ENCODE data around the gene ATXN7L1.
"Not testable (repeated sequence)": the region's sequence is repeated elsewhere in the genome, so short reads cannot be mapped to it uniquely, and the experiment has no call there.

ATXN7L1 gene

GRCh38 chr7:105699568-105700236 lies 176.7 kb downstream of the ATXN7L1 start:
- FAIRE-seq (no peak), DNase-seq (ENCODE audit: insufficient read length) (no peak)
- TF ChIP-seq POLR2A (IDR thresholded peaks at IDR 0.05; ENCODE audit: low read depth, low read length): no peak
- TF ChIP-seq TAF1 (IDR thresholded peaks at IDR 0.05; ENCODE audit: borderline replicate concordance, low read depth, low read length): no peak
- TF ChIP-seq POLR2AphosphoS5 (IDR thresholded peaks at IDR 0.05; ENCODE audit: low read depth, low read length): no peak

GRCh38 chr7:105698531-105698930 lies 177.9 kb downstream of the ATXN7L1 start:
- DNase-seq (ENCODE audit: insufficient read length): no peak
- TF ChIP-seq POLR2AphosphoS5 (IDR thresholded peaks at IDR 0.05; ENCODE audit: low read depth, low read length) (no peak), POLR2A (IDR thresholded peaks at IDR 0.05; ENCODE audit: low read depth, low read length) (no peak), TAF1 (IDR thresholded peaks at IDR 0.05; ENCODE audit: borderline replicate concordance, low read depth, low read length) (no peak)
- FAIRE-seq: no peak

GRCh38 chr7:105697753-105698152 lies 178.6 kb downstream of the ATXN7L1 start:
- DNase-seq (ENCODE audit: insufficient read length) (no peak), FAIRE-seq (no peak)
- TF ChIP-seq POLR2AphosphoS5 (IDR thresholded peaks at IDR 0.05; ENCODE audit: low read depth, low read length): no peak
- TF ChIP-seq TAF1 (IDR thresholded peaks at IDR 0.05; ENCODE audit: borderline replicate concordance, low read depth, low read length): no peak
- TF ChIP-seq POLR2A (IDR thresholded peaks at IDR 0.05; ENCODE audit: low read depth, low read length): no peak

GRCh38 chr7:105697169-105697568 lies 179.2 kb downstream of the ATXN7L1 start:
- not testable (repeated sequence) for FAIRE-seq; DNase-seq (ENCODE audit: insufficient read length)

- no peak for FAIRE-seq
- TF ChIP-seq POLR2AphosphoS5 (IDR thresholded peaks at IDR 0.05; ENCODE audit: low read depth, low read length) (no peak), POLR2A (IDR thresholded peaks at IDR 0.05; ENCODE audit: low read depth, low read length) (no peak), TAF1 (IDR thresholded peaks at IDR 0.05; ENCODE audit: borderline replicate concordance, low read depth, low read length) (no peak)
Measured at GRCh38 chr7:105693576-105693975, 182.8 kb downstream of the ATXN7L1 start.

GRCh38 chr7:105691680-105692564 lies 184.5 kb downstream of the ATXN7L1 start:
- FAIRE-seq: peak; percentile 50
- TF ChIP-seq POLR2A (IDR thresholded peaks at IDR 0.05; ENCODE audit: low read depth, low read length) (no peak), POLR2AphosphoS5 (IDR thresholded peaks at IDR 0.05; ENCODE audit: low read depth, low read length) (no peak), TAF1 (IDR thresholded peaks at IDR 0.05; ENCODE audit: borderline replicate concordance, low read depth, low read length) (no peak)
- no peak for DNase-seq (ENCODE audit: insufficient read length)

More at GRCh38 chr7:105693576-105693975, 182.8 kb downstream of the ATXN7L1 start:
- DNase-seq (ENCODE audit: insufficient read length): no peak

GRCh38 chr7:105691082-105691679 lies 185.2 kb downstream of the ATXN7L1 start:
- TF ChIP-seq TAF1 (IDR thresholded peaks at IDR 0.05; ENCODE audit: borderline replicate concordance, low read depth, low read length): no peak
- DNase-seq (ENCODE audit: insufficient read length) (peak; percentile 30), FAIRE-seq (no peak)

- FAIRE-seq (no peak), DNase-seq (ENCODE audit: insufficient read length) (no peak)
- no peak for TF ChIP-seq TAF1 (IDR thresholded peaks at IDR 0.05; ENCODE audit: borderline replicate concordance, low read depth, low read length)
- TF ChIP-seq POLR2AphosphoS5 (IDR thresholded peaks at IDR 0.05; ENCODE audit: low read depth, low read length): no peak
- no peak for TF ChIP-seq POLR2A (IDR thresholded peaks at IDR 0.05; ENCODE audit: low read depth, low read length)
Measured at GRCh38 chr7:105690325-105690945, 186.0 kb downstream of the ATXN7L1 start.

- no peak for DNase-seq (ENCODE audit: insufficient read length)
- no peak for TF ChIP-seq POLR2AphosphoS5 (IDR thresholded peaks at IDR 0.05; ENCODE audit: low read depth, low read length)
- no peak for TF ChIP-seq POLR2A (IDR thresholded peaks at IDR 0.05; ENCODE audit: low read depth, low read length)
- TF ChIP-seq TAF1 (IDR thresholded peaks at IDR 0.05; ENCODE audit: borderline replicate concordance, low read depth, low read length): no peak
- FAIRE-seq: no peak
Measured at GRCh38 chr7:105689067-105689819, 187.2 kb downstream of the ATXN7L1 start.

- DNase-seq (ENCODE audit: insufficient read length) (no peak), FAIRE-seq (no peak)
- TF ChIP-seq POLR2A (IDR thresholded peaks at IDR 0.05; ENCODE audit: low read depth, low read length) (no peak), TAF1 (IDR thresholded peaks at IDR 0.05; ENCODE audit: borderline replicate concordance, low read depth, low read length) (no peak), POLR2AphosphoS5 (IDR thresholded peaks at IDR 0.05; ENCODE audit: low read depth, low read length) (no peak)
Measured at GRCh38 chr7:105688617-105689016, 187.8 kb downstream of the ATXN7L1 start.

- FAIRE-seq: no peak
- no peak for DNase-seq (ENCODE audit: insufficient read length)
- TF ChIP-seq POLR2A (IDR thresholded peaks at IDR 0.05; ENCODE audit: low read depth, low read length) (no peak), POLR2AphosphoS5 (IDR thresholded peaks at IDR 0.05; ENCODE audit: low read depth, low read length) (no peak), TAF1 (IDR thresholded peaks at IDR 0.05; ENCODE audit: borderline replicate concordance, low read depth, low read length) (no peak)
Measured at GRCh38 chr7:105685161-105685560, 191.2 kb downstream of the ATXN7L1 start.
